K562 (cell line): Measurements from ENCODE around the gene CTNNBL1.
"Not testable (repeated sequence)": the region's sequence is repeated elsewhere in the genome, so short reads cannot be mapped to it uniquely, and the experiment has no call there.

ENCODE experiments used
- ATF3 ChIP-seq, 2 experiments: fragments of 450-650 bp in 1 of 2; sonication (generic) in 1 of 2; formaldehyde crosslinking in 1 of 2; IDR thresholded peaks in 1 of 2; conservative IDR thresholded peaks in 1 of 2; 2 replicates each; pipeline versions ENCODE4 v1.6.1 to v1.8.1; 2016 to 2023; ENCODE audit warnings: mild to moderate bottlenecking in 2 of 2, moderate library complexity in 2 of 2, inconsistent platforms in 1 of 2, missing genetic modification reagents in 1 of 2
- CHCHD3 ChIP-seq: fragments of 250-450 bp; sonication (Bioruptor Pico); IDR thresholded peaks from 2 replicates; pipeline ENCODE4 v2.1.2; 2022; ENCODE audit warnings: mild to moderate bottlenecking
- CREBBP ChIP-seq: IDR thresholded peaks from one replicate; pipeline ENCODE4 v1.6.1; 2012; ENCODE audit warnings: low read depth, mild to moderate bottlenecking, control low read depth, inconsistent platforms, low read length
- CTCF ChIP-seq, 3 experiments: IDR thresholded peaks in 2 of 3; conservative IDR thresholded peaks in 1 of 3; 2 replicates each; pipeline ENCODE4 v1.5.1; 2011 to 2012; ENCODE audit warnings: low read length in 3 of 3, mild to moderate bottlenecking in 3 of 3, control low read depth in 2 of 3, improper control_type of control experiment in 1 of 3, inconsistent platforms in 1 of 3, low read depth in 1 of 3, mixed read lengths in 1 of 3, moderate library complexity in 1 of 3; ENCODE audit not compliant: insufficient read depth in 2 of 3
- ILK ChIP-seq: fragments of 450-650 bp; IDR thresholded peaks from 2 replicates; pipeline ENCODE4 v1.6.1; 2016; ENCODE audit warnings: missing genetic modification characterization, low read depth, mild to moderate bottlenecking, missing compliant biosample characterization, moderate library complexity, borderline replicate concordance
- KAT8 ChIP-seq: fragments of 450-650 bp; IDR thresholded peaks from 2 replicates; pipeline ENCODE4 v1.6.1; 2016; ENCODE audit warnings: low read depth, mild to moderate bottlenecking
- SMARCA4 ChIP-seq: fragments of 450-650 bp; IDR thresholded peaks from 2 replicates; pipeline ENCODE4 v1.6.1; 2016
- SMARCA5 ChIP-seq: fragments of 450-650 bp; IDR thresholded peaks from 2 replicates; pipeline ENCODE4 v1.6.1; 2016
- TAF1 ChIP-seq: IDR thresholded peaks from 2 replicates; pipeline ENCODE4 v1.6.1; 2011; ENCODE audit warnings: mild to moderate bottlenecking, low read length, moderate library complexity; ENCODE audit not compliant: insufficient read depth, control insufficient read depth, severe bottlenecking; ENCODE audit errors: extremely low read depth
- ZFP1 ChIP-seq: fragments of 450-650 bp; formaldehyde crosslinking; IDR thresholded peaks from 2 replicates; pipeline ENCODE4 v1.4.0; 2020; ENCODE audit warnings: mild to moderate bottlenecking, mixed read lengths
- ZNF124 ChIP-seq: sonication (generic); formaldehyde crosslinking; IDR thresholded peaks from 2 replicates; pipeline ENCODE4 v1.8.1; 2022; ENCODE audit warnings: missing genetic modification reagents
- ZNF232 ChIP-seq: sonication (generic); formaldehyde crosslinking; IDR thresholded peaks from 2 replicates; pipeline ENCODE4 v1.8.0; 2022; ENCODE audit warnings: mild to moderate bottlenecking, missing genetic modification reagents
- ZNF583 ChIP-seq: fragments of 250-450 bp; sonication (Bioruptor Pico); IDR thresholded peaks from 2 replicates; pipeline ENCODE4 v1.4.0; 2020

- not testable (repeated sequence) for TF ChIP-seq ZNF124; ZFP1 (CRISPR knock-in tag); TAF1; CREBBP; ZNF232 (CRISPR knock-in tag); CHCHD3 (CRISPR knock-in tag); SMARCA5; ATF3 (IDR thresholded peaks at IDR 0.05); ATF3 (CRISPR knock-in tag; conservative IDR thresholded peaks at IDR 0.05); KAT8; SMARCA4; CTCF (IDR thresholded peaks at IDR 0.05 in 2 of 3, conservative IDR thresholded peaks at IDR 0.05 in 1 of 3; ENCODE audit: insufficient read depth in 2 of 3, low read depth in 1 of 3, low read length in 3 of 3); ZNF583; ILK (tag)
These were observed 10.7 kb upstream of the CTNNBL1 start for GRCh38 chr20:37683146-37683545.
